ENCODE results near the gene NRXN2. TPM values are rescaled to one million over a fixed set of nuclear protein-coding genes. Genes with fewer than 3 reads are reported as not detected.

Gene NRXN2
- total and polyA plus RNA-seq, 4 donors = 0.17 to 2.8 (median 1.4) TPM

DNA sequence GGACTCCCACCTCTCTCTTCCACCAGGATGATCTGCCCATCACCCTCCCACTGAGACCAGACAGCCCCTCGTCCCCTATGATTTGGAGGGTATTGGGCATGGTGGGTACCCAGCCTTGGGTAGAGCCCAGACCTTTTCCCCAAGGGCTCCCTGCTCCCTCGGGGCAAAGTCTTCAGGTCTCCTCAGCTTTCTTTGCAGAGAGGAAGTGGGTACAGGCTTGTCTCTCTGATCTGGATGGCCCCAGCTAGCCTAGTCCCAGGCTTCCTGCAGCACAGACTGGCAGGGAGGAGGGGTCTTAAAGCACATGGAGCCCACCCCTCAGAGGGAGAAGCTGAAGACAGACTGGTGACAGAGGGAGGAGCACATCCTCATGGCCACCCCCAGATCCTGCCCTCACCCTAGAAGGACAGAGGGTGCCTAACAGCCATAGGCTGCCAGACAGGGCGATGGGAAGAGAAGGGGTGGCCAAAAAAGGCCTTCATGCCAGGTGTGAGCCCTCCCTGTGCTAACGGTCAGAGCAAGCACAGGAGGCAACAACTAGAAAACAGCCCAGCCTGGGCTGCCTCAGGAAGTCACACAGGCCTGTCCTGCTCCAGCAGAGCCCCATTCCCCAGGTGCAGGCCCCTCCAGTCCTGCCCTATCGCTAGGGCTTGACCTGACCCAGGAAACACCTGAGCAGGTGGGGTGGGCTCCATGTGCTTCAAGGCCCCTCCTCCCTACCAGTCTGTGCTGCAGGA is 101.5 kb downstream of the NRXN2 start (continued):
- TF ChIP-seq CTCF (IDR thresholded peaks at IDR 0.05; ENCODE audit: low read depth, low read length, missing input control) = no peak
- TF ChIP-seq YY1 (IDR thresholded peaks at IDR 0.05) = no peak
- TF ChIP-seq, protein P1, sequence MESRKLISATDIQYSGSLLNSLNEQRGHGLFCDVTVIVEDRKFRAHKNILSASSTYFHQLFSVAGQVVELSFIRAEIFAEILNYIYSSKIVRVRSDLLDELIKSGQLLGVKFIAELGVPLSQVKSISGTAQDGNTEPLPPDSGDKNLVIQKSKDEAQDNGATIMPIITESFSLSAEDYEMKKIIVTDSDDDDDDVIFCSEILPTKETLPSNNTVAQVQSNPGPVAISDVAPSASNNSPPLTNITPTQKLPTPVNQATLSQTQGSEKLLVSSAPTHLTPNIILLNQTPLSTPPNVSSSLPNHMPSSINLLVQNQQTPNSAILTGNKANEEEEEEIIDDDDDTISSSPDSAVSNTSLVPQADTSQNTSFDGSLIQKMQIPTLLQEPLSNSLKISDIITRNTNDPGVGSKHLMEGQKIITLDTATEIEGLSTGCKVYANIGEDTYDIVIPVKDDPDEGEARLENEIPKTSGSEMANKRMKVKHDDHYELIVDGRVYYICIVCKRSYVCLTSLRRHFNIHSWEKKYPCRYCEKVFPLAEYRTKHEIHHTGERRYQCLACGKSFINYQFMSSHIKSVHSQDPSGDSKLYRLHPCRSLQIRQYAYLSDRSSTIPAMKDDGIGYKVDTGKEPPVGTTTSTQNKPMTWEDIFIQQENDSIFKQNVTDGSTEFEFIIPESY (IDR thresholded peaks at IDR 0.05) = no peak

- WGBS = 38% methylated on average over 13 of the region's 13 CpGs
- H3K4me1 ChIP-seq (ENCODE audit: control insufficient read depth in 4 of 4, insufficient read depth in 4 of 4, low read length in 3 of 4) = peaks cover 7 to 19% (median 14%) of the 10 kb centered on the region in 4 donors
- no peak for DNase-seq (ENCODE audit: low spot score)
- no peaks in the 10 kb centered on the region for H3K36me3 ChIP-seq (ENCODE audit: control insufficient read depth in 4 of 4, insufficient read depth in 3 of 4, low read depth in 1 of 4, low read length in 3 of 4)
- H3K27me3 ChIP-seq (ENCODE audit: control insufficient read depth in 4 of 4, insufficient read depth in 4 of 4, low read length in 3 of 4) = no peaks in the 10 kb centered on the region
- H3K4me3 ChIP-seq (ENCODE audit: low read depth in 1 of 3, low read length in 3 of 3) = peak overlapping the region in 2 of 3 donors; percentile 4 to 8
- no peaks in the 10 kb centered on the region for H3K9me3 ChIP-seq (ENCODE audit: control insufficient read depth in 4 of 4, low read length in 3 of 4)
- no peak overlapping the region for H3K9ac ChIP-seq (ENCODE audit: low read depth in 1 of 2, low read length in 2 of 2)
- TF ChIP-seq NR2F2 (IDR thresholded peaks at IDR 0.05) = peak; percentile 96
- TF ChIP-seq RAD21 (IDR thresholded peaks at IDR 0.05) = peak in 1 of 2 donors; percentile 27
- TF ChIP-seq YY1 (IDR thresholded peaks at IDR 0.05) = peak; percentile 72
- TF ChIP-seq HNF4A (conservative IDR thresholded peaks at IDR 0.05) = peak; percentile 82 to 94
- TF ChIP-seq JUND (IDR thresholded peaks at IDR 0.05) = peak in 1 of 2 donors; percentile 40
- TF ChIP-seq GABPA (IDR thresholded peaks at IDR 0.05 in 1 of 2, conservative IDR thresholded peaks at IDR 0.05 in 1 of 2) = no peak
- TF ChIP-seq, protein P2, sequence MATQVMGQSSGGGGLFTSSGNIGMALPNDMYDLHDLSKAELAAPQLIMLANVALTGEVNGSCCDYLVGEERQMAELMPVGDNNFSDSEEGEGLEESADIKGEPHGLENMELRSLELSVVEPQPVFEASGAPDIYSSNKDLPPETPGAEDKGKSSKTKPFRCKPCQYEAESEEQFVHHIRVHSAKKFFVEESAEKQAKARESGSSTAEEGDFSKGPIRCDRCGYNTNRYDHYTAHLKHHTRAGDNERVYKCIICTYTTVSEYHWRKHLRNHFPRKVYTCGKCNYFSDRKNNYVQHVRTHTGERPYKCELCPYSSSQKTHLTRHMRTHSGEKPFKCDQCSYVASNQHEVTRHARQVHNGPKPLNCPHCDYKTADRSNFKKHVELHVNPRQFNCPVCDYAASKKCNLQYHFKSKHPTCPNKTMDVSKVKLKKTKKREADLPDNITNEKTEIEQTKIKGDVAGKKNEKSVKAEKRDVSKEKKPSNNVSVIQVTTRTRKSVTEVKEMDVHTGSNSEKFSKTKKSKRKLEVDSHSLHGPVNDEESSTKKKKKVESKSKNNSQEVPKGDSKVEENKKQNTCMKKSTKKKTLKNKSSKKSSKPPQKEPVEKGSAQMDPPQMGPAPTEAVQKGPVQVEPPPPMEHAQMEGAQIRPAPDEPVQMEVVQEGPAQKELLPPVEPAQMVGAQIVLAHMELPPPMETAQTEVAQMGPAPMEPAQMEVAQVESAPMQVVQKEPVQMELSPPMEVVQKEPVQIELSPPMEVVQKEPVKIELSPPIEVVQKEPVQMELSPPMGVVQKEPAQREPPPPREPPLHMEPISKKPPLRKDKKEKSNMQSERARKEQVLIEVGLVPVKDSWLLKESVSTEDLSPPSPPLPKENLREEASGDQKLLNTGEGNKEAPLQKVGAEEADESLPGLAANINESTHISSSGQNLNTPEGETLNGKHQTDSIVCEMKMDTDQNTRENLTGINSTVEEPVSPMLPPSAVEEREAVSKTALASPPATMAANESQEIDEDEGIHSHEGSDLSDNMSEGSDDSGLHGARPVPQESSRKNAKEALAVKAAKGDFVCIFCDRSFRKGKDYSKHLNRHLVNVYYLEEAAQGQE (IDR thresholded peaks at IDR 0.05) = no peak
- no peak for TF ChIP-seq EGR1 (IDR thresholded peaks at IDR 0.05; ENCODE audit: low read depth in 2 of 2)
- no peak for TF ChIP-seq TAF1 (conservative IDR thresholded peaks at IDR 0.05)
- TF ChIP-seq FOXA2 (IDR thresholded peaks at IDR 0.05) = no peak
- TF ChIP-seq, protein P1 (IDR thresholded peaks at IDR 0.05) = no peak
- TF ChIP-seq SP1 (IDR thresholded peaks at IDR 0.05) = peak; percentile 93
- peak; percentile 66 to 84 for TF ChIP-seq RXRA (IDR thresholded peaks at IDR 0.05)
- no peak for TF ChIP-seq MAX (IDR thresholded peaks at IDR 0.05)
- TF ChIP-seq HNF4G (IDR thresholded peaks at IDR 0.05) = peak; percentile 84
- TF ChIP-seq CTCF (IDR thresholded peaks at IDR 0.05; ENCODE audit: low read depth, low read length, missing input control) = no peak
- TF ChIP-seq, protein P3, sequence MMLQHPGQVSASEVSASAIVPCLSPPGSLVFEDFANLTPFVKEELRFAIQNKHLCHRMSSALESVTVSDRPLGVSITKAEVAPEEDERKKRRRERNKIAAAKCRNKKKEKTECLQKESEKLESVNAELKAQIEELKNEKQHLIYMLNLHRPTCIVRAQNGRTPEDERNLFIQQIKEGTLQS (IDR thresholded peaks at IDR 0.05) = no peak
- TF ChIP-seq FOXA1 (IDR thresholded peaks at IDR 0.05) = no peak
- peak overlapping the region; percentile 49 to 56 for H3K27ac ChIP-seq (ENCODE audit: low read depth in 1 of 2, low read length in 2 of 2)
These were observed 102.5 kb downstream of the NRXN2 start for GRCh38 chr11:64620381-64620971.

All from liver (tissue), 9 donors.